Panc1 (cell line): ENCODE data around the gene PTRH1. TPM values are rescaled to one million over a fixed set of nuclear protein-coding genes. Genes with fewer than 3 reads are reported as not detected.
A peak's percentile ranks its signal among the peaks of the same experiment; 100 is the strongest.

ENCODE experiments used
- ATAC-seq: fragments of 200-7000 bp; cut with Tn5 transposase; 2 replicates; pipeline ENCODE4 v1.9.1; 2020; ENCODE audit warnings: mild to moderate bottlenecking, moderate library complexity
- BruUV-seq: library from RNA; stranded (reverse); fragments of 400-500 nt; replicated peaks from 2 replicates; lab custom pipeline; 2021; lab: Mats Ljungman, UMichigan
- CTCF ChIA-PET: fragments of 300-600 bp; sonication (Branson Sonifier 250); formaldehyde crosslinking; loops from one replicate; lab custom pipeline; 2022; ENCODE audit warnings: antibody characterized with exemption; lab: Charles Lee
- POLR2A ChIA-PET: fragments of 300-600 bp; sonication (Branson Sonifier 250); formaldehyde crosslinking; loops from one replicate; lab custom pipeline; 2022; ENCODE audit warnings: antibody characterized with exemption; lab: Charles Lee
- DNase-seq: peaks from one replicate; pipeline ENCODE4 v3.0.0-alpha.2; 2010; ENCODE audit warnings: low read depth, low spot score
- H3K27ac ChIP-seq: 2 replicates; pipeline ENCODE4 v1.5.1; 2011; ENCODE audit warnings: mild to moderate bottlenecking, low read length, inconsistent platforms
- H3K27me3 ChIP-seq: fragments of 200-500 bp; sonication (Bioruptor generic); 2 replicates; pipeline ENCODE4 v1.6.0; 2014; ENCODE audit warnings: low read length, inconsistent platforms; ENCODE audit not compliant: control insufficient read depth, insufficient read depth
- H3K36me3 ChIP-seq: fragments of 200-500 bp; sonication (Bioruptor generic); 2 replicates; pipeline ENCODE4 v1.5.1; 2014; ENCODE audit warnings: inconsistent platforms, mild to moderate bottlenecking, low read length, moderate library complexity; ENCODE audit not compliant: control insufficient read depth, insufficient read depth
- H3K4me1 ChIP-seq: 2 replicates; pipeline ENCODE4 v1.5.1; 2011; ENCODE audit warnings: inconsistent platforms, mild to moderate bottlenecking, low read length, moderate library complexity; ENCODE audit not compliant: control insufficient read depth, insufficient read depth
- H3K4me3 ChIP-seq, 2 experiments: 2 replicates each; pipeline ENCODE4 v1.5.1; 2011 to 2012; ENCODE audit warnings: low read depth in 2 of 2, low read length in 2 of 2, mild to moderate bottlenecking in 2 of 2, inconsistent platforms in 1 of 2, moderate library complexity in 1 of 2
- H3K9me3 ChIP-seq: fragments of 200-500 bp; sonication (Bioruptor generic); 2 replicates; pipeline ENCODE4 v1.5.1; 2014; ENCODE audit warnings: low read depth, mild to moderate bottlenecking, inconsistent platforms, low read length, moderate library complexity; ENCODE audit not compliant: control insufficient read depth, insufficient read depth
- POLR2AphosphoS5 ChIP-seq: IDR thresholded peaks from 2 replicates; pipeline ENCODE4 v1.6.1; 2012; ENCODE audit warnings: mild to moderate bottlenecking, low read depth, low read length, moderate library complexity
- SIN3A ChIP-seq: IDR thresholded peaks from 2 replicates; pipeline ENCODE4 v1.6.1; 2012; ENCODE audit warnings: low read depth, mild to moderate bottlenecking, low read length, moderate library complexity, borderline replicate concordance; ENCODE audit not compliant: insufficient read depth
- TCF7L2 ChIP-seq: IDR thresholded peaks from 2 replicates; pipeline ENCODE4 v1.6.1; 2011; ENCODE audit warnings: mild to moderate bottlenecking, low read depth, low read length, inconsistent platforms
- in situ Hi-C: cut with HindIII; loops from 2 replicates; pipeline ENCODE4 v1.10.0; 2016; ENCODE audit warnings: low sequenced_read_pairs, low pct_unique_long_range_greater_than_20kb
- intact Hi-C: fragments of 100-400 bp; cut with micrococcal nuclease; formaldehyde crosslinking; loops from one replicate; pipeline ENCODE4 v1.10.0; 2022; ENCODE audit not compliant: unreplicated experiment
- total RNA-seq: library from RNA; stranded (reverse); gene quantifications from one replicate; pipeline ENCODE4 v1.2.1, GENCODE V29; 2021; ENCODE audit not compliant: unreplicated experiment
- TF ChIP-seq, protein P1 (sequence below): fragments of 450-650 bp; IDR thresholded peaks from 2 replicates; pipeline ENCODE4 v1.5.1; 2017; ENCODE audit warnings: mild to moderate bottlenecking
- TF ChIP-seq, protein P2 (sequence below), 2 experiments: IDR thresholded peaks; 2 replicates each; pipeline ENCODE4 v1.6.1; 2011 to 2012; ENCODE audit warnings: low read depth in 2 of 2, control low read depth in 1 of 2, low read length in 1 of 2, mild to moderate bottlenecking in 1 of 2, moderate library complexity in 1 of 2; ENCODE audit not compliant: insufficient read depth in 1 of 2

Gene PTRH1
- total RNA-seq, 1 experiment from 2014 or later, result 13.8 TPM

DNA sequence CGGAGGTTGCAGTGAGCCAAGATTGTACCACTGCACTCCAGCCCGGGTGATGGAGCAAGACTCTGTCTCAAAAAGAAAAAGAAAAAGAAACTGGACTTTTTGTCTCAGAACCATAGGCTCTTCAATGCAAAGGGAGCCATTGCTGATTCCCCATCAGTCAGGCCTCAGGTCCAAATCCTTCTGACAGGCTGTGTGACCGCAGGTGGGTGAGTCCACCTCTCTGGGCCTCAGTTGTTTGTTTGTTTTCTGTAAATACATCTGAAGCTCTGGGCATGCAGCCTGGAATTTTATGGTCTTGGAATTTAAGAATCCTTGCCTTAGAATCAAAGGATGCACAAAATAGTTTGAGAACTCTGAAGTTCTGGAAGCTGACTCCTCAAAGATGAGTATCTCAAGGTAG lies 40.8 kb upstream of the PTRH1 start:
- DNase-seq (no peak), ATAC-seq (no peak)
- Histone ChIP-seq H3K36me3 (no peaks in the 10 kb centered on the region), H3K4me3 (no peak overlapping the region), H3K27me3 (peaks cover 2% of the 10 kb centered on the region; the same call in 1 of the 2 replicates), H3K4me1 (no peaks in the 10 kb centered on the region), H3K27ac (no peak overlapping the region), H3K9me3 (no peaks in the 10 kb centered on the region)
- in situ Hi-C loops (no loop called here), intact Hi-C loops (no loop called here)
- POLR2A ChIA-PET, result interaction anchor here (1.1 kb wide), 1 partner anchor 9 kb away, joined by 3 read pairs; no protein-coding TSS in a partner anchor
- BruUV-seq, result no TSS peak
- TF ChIP-seq, protein P1, sequence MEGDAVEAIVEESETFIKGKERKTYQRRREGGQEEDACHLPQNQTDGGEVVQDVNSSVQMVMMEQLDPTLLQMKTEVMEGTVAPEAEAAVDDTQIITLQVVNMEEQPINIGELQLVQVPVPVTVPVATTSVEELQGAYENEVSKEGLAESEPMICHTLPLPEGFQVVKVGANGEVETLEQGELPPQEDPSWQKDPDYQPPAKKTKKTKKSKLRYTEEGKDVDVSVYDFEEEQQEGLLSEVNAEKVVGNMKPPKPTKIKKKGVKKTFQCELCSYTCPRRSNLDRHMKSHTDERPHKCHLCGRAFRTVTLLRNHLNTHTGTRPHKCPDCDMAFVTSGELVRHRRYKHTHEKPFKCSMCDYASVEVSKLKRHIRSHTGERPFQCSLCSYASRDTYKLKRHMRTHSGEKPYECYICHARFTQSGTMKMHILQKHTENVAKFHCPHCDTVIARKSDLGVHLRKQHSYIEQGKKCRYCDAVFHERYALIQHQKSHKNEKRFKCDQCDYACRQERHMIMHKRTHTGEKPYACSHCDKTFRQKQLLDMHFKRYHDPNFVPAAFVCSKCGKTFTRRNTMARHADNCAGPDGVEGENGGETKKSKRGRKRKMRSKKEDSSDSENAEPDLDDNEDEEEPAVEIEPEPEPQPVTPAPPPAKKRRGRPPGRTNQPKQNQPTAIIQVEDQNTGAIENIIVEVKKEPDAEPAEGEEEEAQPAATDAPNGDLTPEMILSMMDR, result no peak
- TF ChIP-seq POLR2AphosphoS5 (no peak), SIN3A (no peak), TCF7L2 (no peak)
- TF ChIP-seq, protein P2, sequence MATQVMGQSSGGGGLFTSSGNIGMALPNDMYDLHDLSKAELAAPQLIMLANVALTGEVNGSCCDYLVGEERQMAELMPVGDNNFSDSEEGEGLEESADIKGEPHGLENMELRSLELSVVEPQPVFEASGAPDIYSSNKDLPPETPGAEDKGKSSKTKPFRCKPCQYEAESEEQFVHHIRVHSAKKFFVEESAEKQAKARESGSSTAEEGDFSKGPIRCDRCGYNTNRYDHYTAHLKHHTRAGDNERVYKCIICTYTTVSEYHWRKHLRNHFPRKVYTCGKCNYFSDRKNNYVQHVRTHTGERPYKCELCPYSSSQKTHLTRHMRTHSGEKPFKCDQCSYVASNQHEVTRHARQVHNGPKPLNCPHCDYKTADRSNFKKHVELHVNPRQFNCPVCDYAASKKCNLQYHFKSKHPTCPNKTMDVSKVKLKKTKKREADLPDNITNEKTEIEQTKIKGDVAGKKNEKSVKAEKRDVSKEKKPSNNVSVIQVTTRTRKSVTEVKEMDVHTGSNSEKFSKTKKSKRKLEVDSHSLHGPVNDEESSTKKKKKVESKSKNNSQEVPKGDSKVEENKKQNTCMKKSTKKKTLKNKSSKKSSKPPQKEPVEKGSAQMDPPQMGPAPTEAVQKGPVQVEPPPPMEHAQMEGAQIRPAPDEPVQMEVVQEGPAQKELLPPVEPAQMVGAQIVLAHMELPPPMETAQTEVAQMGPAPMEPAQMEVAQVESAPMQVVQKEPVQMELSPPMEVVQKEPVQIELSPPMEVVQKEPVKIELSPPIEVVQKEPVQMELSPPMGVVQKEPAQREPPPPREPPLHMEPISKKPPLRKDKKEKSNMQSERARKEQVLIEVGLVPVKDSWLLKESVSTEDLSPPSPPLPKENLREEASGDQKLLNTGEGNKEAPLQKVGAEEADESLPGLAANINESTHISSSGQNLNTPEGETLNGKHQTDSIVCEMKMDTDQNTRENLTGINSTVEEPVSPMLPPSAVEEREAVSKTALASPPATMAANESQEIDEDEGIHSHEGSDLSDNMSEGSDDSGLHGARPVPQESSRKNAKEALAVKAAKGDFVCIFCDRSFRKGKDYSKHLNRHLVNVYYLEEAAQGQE (IDR thresholded peaks at IDR 0.05; ENCODE audit: insufficient read depth in 1 of 2, low read depth in 2 of 2, low read length in 1 of 2), result no peak
- CTCF ChIA-PET, result interaction anchor here (0.7 to 0.9 kb wide), 2 partner anchors 15 to 342 kb away, joined by 4 to 14 read pairs; no protein-coding TSS in a partner anchor

DNA sequence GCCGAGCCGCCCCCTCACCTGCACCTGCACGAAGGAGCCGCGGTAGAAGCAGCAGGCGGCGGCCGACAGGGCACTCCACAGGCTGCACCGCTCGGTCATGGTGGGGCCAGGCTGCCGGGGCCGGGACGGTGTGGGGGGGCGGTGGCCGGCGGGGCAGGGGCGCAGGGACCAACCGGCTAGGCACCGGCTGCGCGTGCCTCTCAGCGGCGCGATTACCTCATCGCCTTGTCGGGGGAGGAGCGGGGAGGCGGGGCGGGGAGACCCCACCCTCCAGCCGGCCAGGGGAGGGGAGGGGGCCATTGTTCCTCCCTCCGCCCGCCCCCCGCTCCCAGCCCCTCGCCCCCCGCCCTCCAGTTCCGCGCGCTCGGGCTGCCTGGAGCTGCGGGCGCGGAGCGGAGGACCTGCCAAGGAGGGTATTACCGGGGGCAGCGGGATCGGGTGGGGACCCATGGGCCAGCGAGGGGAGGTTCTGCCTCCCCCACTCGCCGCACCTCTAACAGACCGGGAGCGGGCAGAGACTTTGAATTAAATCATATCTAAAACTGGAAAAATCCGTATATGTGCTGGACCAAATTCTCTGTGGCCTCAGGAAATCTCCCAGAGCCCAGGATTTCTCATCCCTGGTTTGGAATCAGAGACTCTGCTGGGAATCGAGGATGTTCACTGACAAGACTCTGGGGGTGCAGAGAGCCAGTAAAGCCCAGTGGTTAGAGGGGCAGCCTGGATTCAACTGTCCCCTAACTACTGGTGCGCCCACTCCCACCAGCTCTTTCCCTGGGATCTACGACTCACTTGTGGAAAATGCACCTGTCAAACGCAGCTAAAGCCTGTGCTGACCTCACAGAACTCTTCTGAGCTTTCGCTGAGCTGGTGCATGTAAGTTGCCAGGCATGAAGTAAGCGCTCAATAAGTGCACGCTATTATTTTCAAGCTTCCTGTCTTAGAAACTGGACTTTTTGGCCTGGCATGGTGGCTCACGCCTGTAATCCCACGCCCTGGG lies 39.9 kb upstream of the PTRH1 start:
- POLR2A ChIA-PET, result interaction anchor here (1.1 kb wide), 1 partner anchor 10 kb away, joined by 3 read pairs; no protein-coding TSS in a partner anchor
- TF ChIP-seq SIN3A (no peak), POLR2AphosphoS5 (no peak), TCF7L2 (no peak)
- TF ChIP-seq, protein P2 (IDR thresholded peaks at IDR 0.05; ENCODE audit: insufficient read depth in 1 of 2, low read depth in 2 of 2, low read length in 1 of 2), result no peak
- TF ChIP-seq, protein P1, result no peak
- Histone ChIP-seq H3K36me3 (no peaks in the 10 kb centered on the region), H3K4me1 (no peaks in the 10 kb centered on the region), H3K27ac (no peak overlapping the region), H3K27me3 (peaks cover 2% of the 10 kb centered on the region; the same call in 1 of the 2 replicates), H3K4me3 (peak overlapping the region in 1 of 2 experiments; percentile 13; a peak in 2 of 4 replicates), H3K9me3 (no peaks in the 10 kb centered on the region)
- CTCF ChIA-PET, result interaction anchor here (0.9 kb wide), 1 partner anchor 16 kb away, joined by 4 read pairs; no protein-coding TSS in a partner anchor
- intact Hi-C loops, result no loop called here
- no TSS peak for BruUV-seq
- ATAC-seq (peak; percentile 53; the same call in 1 of the 2 replicates), DNase-seq (no peak)
- in situ Hi-C loops, result no loop called here
